Measurements from ENCODE around the gene CTDP1.
"Not testable (repeated sequence)": the region's sequence is repeated elsewhere in the genome, so short reads cannot be mapped to it uniquely, and the experiment has no call there.

The CTDP1 gene

GRCh38 chr18:79724299-79725080 is 44.9 kb downstream of the CTDP1 start:
- Histone ChIP-seq H4K20me1 (peaks cover 65 to 100% (median 97%) of the 10 kb centered on the region in 11 experiments), H3K9ac (no peak overlapping the region), H3K27me3 (no peaks in the 10 kb centered on the region), H3K36me3 (peaks cover 77 to 100% (median 96%) of the 10 kb centered on the region in 11 experiments), H3K27ac (no peak overlapping the region), H3K4me1 (peaks cover 0 to 17% (median 9%) of the 10 kb centered on the region in 10 experiments; a peak in 10 of 20 replicates), H3K4me2 (no peak overlapping the region), H3K4me3 (no peak overlapping the region), H3K9me3 (replicated peaks in 1 of 11) (peaks cover 0 to 9% (median 0%) of the 10 kb centered on the region in 11 experiments; a peak in 3 of 22 replicates)
- TF ChIP-seq Cebpa-rat (IDR thresholded peaks at IDR 0.05): no peak

GRCh38 chr18:79725486-79725885 is 45.9 kb downstream of the CTDP1 start:
- peaks cover 0 to 17% (median 9%) of the 10 kb centered on the region in 10 experiments; a peak in 10 of 20 replicates for H3K4me1 ChIP-seq
- no peak overlapping the region for H3K4me2 ChIP-seq
- peaks cover 0 to 19% (median 4%) of the 10 kb centered on the region in 11 experiments; a peak in 14 of 22 replicates for H3K9me3 ChIP-seq (replicated peaks in 1 of 11)
- H4K20me1 ChIP-seq: peaks cover 65 to 100% (median 94%) of the 10 kb centered on the region in 11 experiments
- H3K4me3 ChIP-seq: no peak overlapping the region
- H3K27ac ChIP-seq: no peak overlapping the region
- peaks cover 77 to 100% (median 96%) of the 10 kb centered on the region in 11 experiments for H3K36me3 ChIP-seq
- no peak overlapping the region for H3K9ac ChIP-seq
- TF ChIP-seq Cebpa-rat (IDR thresholded peaks at IDR 0.05): no peak
- no peaks in the 10 kb centered on the region for H3K27me3 ChIP-seq

- H3K9me3 ChIP-seq (replicated peaks in 1 of 11): peaks cover 11 to 31% (median 16%) of the 10 kb centered on the region in 11 experiments
- H3K36me3 ChIP-seq: peaks cover 79 to 100% (median 97%) of the 10 kb centered on the region in 11 experiments
- no peak for TF ChIP-seq Cebpa-rat (IDR thresholded peaks at IDR 0.05)
- H3K9ac ChIP-seq: no peak overlapping the region
- H3K27ac ChIP-seq: no peak overlapping the region
- no peak overlapping the region for H3K4me3 ChIP-seq
- no peak overlapping the region for H3K4me2 ChIP-seq
- peaks cover 0 to 5% (median 2%) of the 10 kb centered on the region in 10 experiments; a peak in 8 of 20 replicates for H3K4me1 ChIP-seq
- no peaks in the 10 kb centered on the region for H3K27me3 ChIP-seq
- peaks cover 60 to 100% (median 85%) of the 10 kb centered on the region in 11 experiments for H4K20me1 ChIP-seq
These were observed 47.1 kb downstream of the CTDP1 start for GRCh38 chr18:79726721-79727120.

- H4K20me1 ChIP-seq: peaks cover 56 to 96% (median 82%) of the 10 kb centered on the region in 11 experiments
- peaks cover 16 to 36% (median 21%) of the 10 kb centered on the region in 11 experiments for H3K9me3 ChIP-seq (replicated peaks in 1 of 11)
- TF ChIP-seq Cebpa-rat (IDR thresholded peaks at IDR 0.05): no peak
- H3K4me2 ChIP-seq: no peak overlapping the region
- H3K4me1 ChIP-seq: peaks cover 0 to under 1% (median 0%) of the 10 kb centered on the region in 10 experiments; a peak in 2 of 20 replicates
- H3K9ac ChIP-seq: no peak overlapping the region
- H3K4me3 ChIP-seq: no peak overlapping the region
- H3K27me3 ChIP-seq: no peaks in the 10 kb centered on the region
- H3K36me3 ChIP-seq: peaks cover 82 to 100% (median 97%) of the 10 kb centered on the region in 11 experiments
- no peak overlapping the region for H3K27ac ChIP-seq
These were observed 47.6 kb downstream of the CTDP1 start for GRCh38 chr18:79727211-79727610.

GRCh38 chr18:79728931-79729586 is 49.5 kb downstream of the CTDP1 start:
- H3K9ac ChIP-seq: no peak overlapping the region
- H3K9me3 ChIP-seq (replicated peaks in 1 of 11): peaks cover 19 to 51% (median 24%) of the 10 kb centered on the region in 11 experiments
- H3K4me3 ChIP-seq: no peak overlapping the region
- TF ChIP-seq Cebpa-rat (IDR thresholded peaks at IDR 0.05): no peak
- H3K27me3 ChIP-seq: no peaks in the 10 kb centered on the region
- no peak overlapping the region for H3K4me2 ChIP-seq
- H3K27ac ChIP-seq: no peak overlapping the region
- H4K20me1 ChIP-seq: peaks cover 43 to 96% (median 78%) of the 10 kb centered on the region in 11 experiments
- peaks cover 71 to 100% (median 96%) of the 10 kb centered on the region in 11 experiments for H3K36me3 ChIP-seq
- H3K4me1 ChIP-seq: no peaks in the 10 kb centered on the region

GRCh38 chr18:79729611-79730010 is 50.0 kb downstream of the CTDP1 start:
- Histone ChIP-seq H3K4me3 (no peak overlapping the region), H3K27me3 (no peaks in the 10 kb centered on the region), H3K27ac (no peak overlapping the region), H3K9ac (no peak overlapping the region), H4K20me1 (peaks cover 43 to 96% (median 78%) of the 10 kb centered on the region in 11 experiments), H3K9me3 (replicated peaks in 1 of 11) (peaks cover 19 to 51% (median 24%) of the 10 kb centered on the region in 11 experiments), H3K4me1 (no peaks in the 10 kb centered on the region), H3K36me3 (peaks cover 71 to 100% (median 96%) of the 10 kb centered on the region in 11 experiments), H3K4me2 (no peak overlapping the region)
- no peak for TF ChIP-seq Cebpa-rat (IDR thresholded peaks at IDR 0.05)

- Histone ChIP-seq H3K9ac (no peak overlapping the region), H3K27ac (no peak overlapping the region), H3K4me2 (no peak overlapping the region), H3K4me1 (no peaks in the 10 kb centered on the region), H3K4me3 (no peak overlapping the region), H3K36me3 (peaks cover 73 to 100% (median 95%) of the 10 kb centered on the region in 11 experiments), H4K20me1 (peaks cover 43 to 96% (median 78%) of the 10 kb centered on the region in 11 experiments), H3K27me3 (no peaks in the 10 kb centered on the region), H3K9me3 (replicated peaks in 1 of 11) (peaks cover 19 to 51% (median 24%) of the 10 kb centered on the region in 11 experiments)
- no peak for TF ChIP-seq Cebpa-rat (IDR thresholded peaks at IDR 0.05)
These were observed 51.2 kb downstream of the CTDP1 start for GRCh38 chr18:79730804-79731203.

- not testable (repeated sequence) for H3K4me2 ChIP-seq, H3K9ac ChIP-seq, H3K27me3 ChIP-seq, H3K27ac ChIP-seq, H3K4me1 ChIP-seq
- Histone ChIP-seq H3K9me3 (replicated peaks in 1 of 11) (peaks cover 19 to 51% (median 24%) of the 10 kb centered on the region in 11 experiments), H4K20me1 (peaks cover 43 to 96% (median 79%) of the 10 kb centered on the region in 11 experiments), H3K4me3 (peak overlapping the region in 1 of 10 experiments; percentile 9; a peak in 1 of 20 replicates), H3K36me3 (peaks cover 84 to 100% (median 99%) of the 10 kb centered on the region in 11 experiments)
These were observed 52.5 kb downstream of the CTDP1 start for GRCh38 chr18:79731881-79732720.
